Ishikawa (cell line): Measurements from ENCODE around the gene KCNC3.

Experiments
- EGR1 ChIP-seq: IDR thresholded peaks from 2 replicates; pipeline ENCODE4 v1.6.1; 2012
- EP300 ChIP-seq: IDR thresholded peaks from 2 replicates; pipeline ENCODE4 v1.6.1; 2012; ENCODE audit warnings: borderline replicate concordance
- MAX ChIP-seq: IDR thresholded peaks from 2 replicates; pipeline ENCODE4 v1.6.1; 2012
- NFIC ChIP-seq: IDR thresholded peaks from 2 replicates; pipeline ENCODE4 v1.6.1; 2012
- RAD21 ChIP-seq: IDR thresholded peaks from 2 replicates; pipeline ENCODE4 v1.6.1; 2012; ENCODE audit warnings: low read depth
- REST ChIP-seq: IDR thresholded peaks from 2 replicates; pipeline ENCODE4 v1.6.1; 2012; ENCODE audit warnings: low read depth, mild to moderate bottlenecking
- TAF1 ChIP-seq: IDR thresholded peaks from 2 replicates; pipeline ENCODE4 v1.6.1; 2012; ENCODE audit warnings: low read depth, mild to moderate bottlenecking
- TCF12 ChIP-seq: IDR thresholded peaks from 2 replicates; pipeline ENCODE4 v1.6.1; 2012; ENCODE audit warnings: low read depth
- TEAD4 ChIP-seq: IDR thresholded peaks from 2 replicates; pipeline ENCODE4 v1.6.1; 2012
- YY1 ChIP-seq: IDR thresholded peaks from 2 replicates; pipeline ENCODE4 v1.6.1; 2012; ENCODE audit warnings: low read depth
- ZBTB7A ChIP-seq: IDR thresholded peaks from 2 replicates; pipeline ENCODE4 v1.6.1; 2012; ENCODE audit warnings: low read depth

- TF ChIP-seq MAX = no peak
- TF ChIP-seq TCF12 = no peak
- TF ChIP-seq NFIC = no peak
- no peak for TF ChIP-seq TEAD4
- no peak for TF ChIP-seq REST
- TF ChIP-seq YY1 = no peak
- no peak for TF ChIP-seq TAF1
- no peak for TF ChIP-seq EP300
- TF ChIP-seq RAD21 = no peak
- no peak for TF ChIP-seq EGR1
- no peak for TF ChIP-seq ZBTB7A
Measured at GRCh38 chr19:50290011-50290410, 39.2 kb downstream of the KCNC3 start.
